SU-DHL-6 (cell line): ENCODE results near the gene MYH15.

Experiments
- EZH2phosphoT487 ChIP-seq: fragments of 200-600 bp; sonication (generic), shearing (Covaris generic); conservative IDR thresholded peaks from 2 replicates; pipeline ENCODE4 v1.6.1; 2018; ENCODE audit warnings: mild to moderate bottlenecking, antibody characterized with exemption, low read length, moderate library complexity, mixed read lengths
- TF ChIP-seq, protein P1 (sequence below): fragments of 200-600 bp; sonication (generic); IDR thresholded peaks from one replicate; pipeline ENCODE4 v1.5.1; 2017; ENCODE audit warnings: antibody characterized with exemption, mild to moderate bottlenecking, low read length, moderate library complexity; ENCODE audit not compliant: insufficient read depth, poor library complexity, severe bottlenecking

DNA sequence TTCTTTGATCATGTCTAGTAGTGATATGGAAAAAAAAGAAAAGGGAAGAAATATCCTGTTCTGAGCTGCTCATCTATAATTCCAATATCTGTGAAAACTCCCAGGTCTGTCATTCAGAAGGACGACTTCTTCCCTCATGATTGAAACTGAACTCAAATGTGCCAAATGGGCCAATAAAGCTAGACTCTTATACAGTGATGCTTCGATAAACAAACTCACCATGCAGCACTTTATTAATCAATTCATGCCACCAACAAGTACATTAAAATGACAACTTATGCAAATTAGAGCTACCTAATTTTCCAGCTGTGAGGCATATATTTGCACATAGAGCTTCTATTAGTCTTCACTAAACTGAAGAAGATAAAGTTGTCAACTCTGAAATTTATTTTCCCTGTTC lies 15.6 kb upstream of the MYH15 start:
- TF ChIP-seq, protein P1, sequence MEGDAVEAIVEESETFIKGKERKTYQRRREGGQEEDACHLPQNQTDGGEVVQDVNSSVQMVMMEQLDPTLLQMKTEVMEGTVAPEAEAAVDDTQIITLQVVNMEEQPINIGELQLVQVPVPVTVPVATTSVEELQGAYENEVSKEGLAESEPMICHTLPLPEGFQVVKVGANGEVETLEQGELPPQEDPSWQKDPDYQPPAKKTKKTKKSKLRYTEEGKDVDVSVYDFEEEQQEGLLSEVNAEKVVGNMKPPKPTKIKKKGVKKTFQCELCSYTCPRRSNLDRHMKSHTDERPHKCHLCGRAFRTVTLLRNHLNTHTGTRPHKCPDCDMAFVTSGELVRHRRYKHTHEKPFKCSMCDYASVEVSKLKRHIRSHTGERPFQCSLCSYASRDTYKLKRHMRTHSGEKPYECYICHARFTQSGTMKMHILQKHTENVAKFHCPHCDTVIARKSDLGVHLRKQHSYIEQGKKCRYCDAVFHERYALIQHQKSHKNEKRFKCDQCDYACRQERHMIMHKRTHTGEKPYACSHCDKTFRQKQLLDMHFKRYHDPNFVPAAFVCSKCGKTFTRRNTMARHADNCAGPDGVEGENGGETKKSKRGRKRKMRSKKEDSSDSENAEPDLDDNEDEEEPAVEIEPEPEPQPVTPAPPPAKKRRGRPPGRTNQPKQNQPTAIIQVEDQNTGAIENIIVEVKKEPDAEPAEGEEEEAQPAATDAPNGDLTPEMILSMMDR = no peak
- TF ChIP-seq EZH2phosphoT487 = no peak
